ENCODE data around the gene UTP3.
"Not testable (repeated sequence)": the region's sequence is repeated elsewhere in the genome, so short reads cannot be mapped to it uniquely, and the experiment has no call there.

Gene UTP3

GRCh38 chr4:70714079-70714887 lies 26.0 kb downstream of the UTP3 start:
- no peak for DNase-seq (ENCODE audit: low read depth in 1 of 2, low spot score in 1 of 2)

GRCh38 chr4:70715097-70715496 lies 26.8 kb downstream of the UTP3 start:
- DNase-seq (ENCODE audit: low read depth in 1 of 2, low spot score in 1 of 2) = no peak

- DNase-seq (ENCODE audit: low read depth in 1 of 2, low spot score in 1 of 2) = no peak
These were observed 30.7 kb downstream of the UTP3 start for GRCh38 chr4:70718811-70719604.

- DNase-seq (ENCODE audit: low read depth in 1 of 2, low spot score in 1 of 2) = no peak
These were observed 33.4 kb downstream of the UTP3 start, which contains the start of gene RUFY3 for GRCh38 chr4:70721747-70722146. Gene RUFY3, plus strand, starts transcription at chr4:70721964. Its CDS starts 610 bp downstream, at chr4:70722574.

GRCh38 chr4:70722199-70722791 lies 34.0 kb downstream of the UTP3 start:
- no peak for DNase-seq (ENCODE audit: low read depth in 1 of 2, low spot score in 1 of 2)

- DNase-seq (ENCODE audit: low read depth in 1 of 2, low spot score in 1 of 2) = no peak
These were observed 36.1 kb downstream of the UTP3 start for GRCh38 chr4:70724463-70724862.

GRCh38 chr4:70725633-70726032 lies 37.3 kb downstream of the UTP3 start:
- no peak for DNase-seq (ENCODE audit: low read depth in 1 of 2, low spot score in 1 of 2)

GRCh38 chr4:70726515-70726914 lies 38.2 kb downstream of the UTP3 start:
- not testable (repeated sequence) for DNase-seq (ENCODE audit: low read depth in 1 of 2, low spot score in 1 of 2)

GRCh38 chr4:70728091-70728490 lies 39.8 kb downstream of the UTP3 start:
- no peak for DNase-seq (ENCODE audit: low read depth in 1 of 2, low spot score in 1 of 2)

GRCh38 chr4:70732878-70733277 lies 44.5 kb downstream of the UTP3 start:
- not testable (repeated sequence) for DNase-seq (ENCODE audit: low read depth in 1 of 2, low spot score in 1 of 2)

GRCh38 chr4:70734168-70734954 lies 46.0 kb downstream of the UTP3 start:
- DNase-seq (ENCODE audit: low read depth in 1 of 2, low spot score in 1 of 2) = no peak

GRCh38 chr4:70734971-70735370 lies 46.6 kb downstream of the UTP3 start:
- DNase-seq (ENCODE audit: low read depth in 1 of 2, low spot score in 1 of 2) = no peak

- DNase-seq (ENCODE audit: low read depth in 1 of 2, low spot score in 1 of 2) = not testable (repeated sequence)
These were observed 47.6 kb downstream of the UTP3 start for GRCh38 chr4:70735915-70736314.

GRCh38 chr4:70737006-70737405 lies 48.7 kb downstream of the UTP3 start:
- DNase-seq (ENCODE audit: low read depth in 1 of 2, low spot score in 1 of 2) = no peak

- DNase-seq (ENCODE audit: low read depth in 1 of 2, low spot score in 1 of 2) = no peak
These were observed 49.1 kb downstream of the UTP3 start for GRCh38 chr4:70737409-70737808.

GRCh38 chr4:70739496-70740337 lies 51.4 kb downstream of the UTP3 start:
- no peak for DNase-seq (ENCODE audit: low read depth in 1 of 2, low spot score in 1 of 2)

Measured in stimulated activated CD4-positive, alpha-beta T cell treated with anti-CD3 and anti-CD28 coated beads, Interleukin-15, amount 100 ng/mL, for 1 hour (primary cell).